ENCODE results near the gene MAP7.

Gene MAP7

DNA sequence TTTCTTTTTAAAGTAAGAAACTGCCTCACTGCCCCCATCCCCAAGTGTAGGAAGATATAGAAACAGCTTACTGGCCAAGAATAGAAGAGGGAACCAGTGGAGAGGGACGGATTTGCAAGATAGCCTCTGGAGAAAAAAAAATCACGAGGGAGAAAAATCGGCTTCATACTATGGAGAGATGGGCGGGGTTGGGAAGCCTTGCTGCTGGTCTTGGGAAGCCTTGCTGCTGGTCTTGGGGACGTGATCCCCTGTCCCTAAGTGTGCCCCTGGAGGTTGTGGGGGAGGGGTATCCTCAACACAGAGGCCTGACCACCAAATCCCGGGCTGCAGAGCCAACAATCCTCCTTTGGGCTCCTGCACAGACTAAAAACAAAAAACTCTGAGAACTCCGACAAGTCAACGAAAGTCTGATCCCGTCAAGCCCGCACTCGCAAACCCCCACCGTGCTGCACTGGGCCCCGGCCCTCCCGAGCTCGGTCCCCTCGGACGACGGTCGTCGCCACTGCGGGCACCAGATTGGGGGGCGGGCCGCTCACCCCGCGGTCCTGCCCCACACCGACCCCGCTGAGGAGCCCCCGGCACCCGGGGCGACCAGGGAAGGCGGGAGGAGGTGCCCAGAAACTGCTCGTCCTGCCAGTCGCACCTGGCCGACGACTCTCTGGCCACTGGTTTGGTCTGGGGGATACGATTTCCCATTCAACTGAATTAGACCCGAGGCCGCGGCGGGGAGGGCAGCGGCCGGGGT is 750 bp downstream of the MAP7 start:
- in situ Hi-C loops (cut with HindIII; ENCODE audit: low pct_ligation_motif_present, low sequenced_read_pairs): no loop called here
- peaks cover 4% of the 10 kb centered on the region for H3K27me3 ChIP-seq (replicated peaks)
- DNase-seq: no peak

DNA sequence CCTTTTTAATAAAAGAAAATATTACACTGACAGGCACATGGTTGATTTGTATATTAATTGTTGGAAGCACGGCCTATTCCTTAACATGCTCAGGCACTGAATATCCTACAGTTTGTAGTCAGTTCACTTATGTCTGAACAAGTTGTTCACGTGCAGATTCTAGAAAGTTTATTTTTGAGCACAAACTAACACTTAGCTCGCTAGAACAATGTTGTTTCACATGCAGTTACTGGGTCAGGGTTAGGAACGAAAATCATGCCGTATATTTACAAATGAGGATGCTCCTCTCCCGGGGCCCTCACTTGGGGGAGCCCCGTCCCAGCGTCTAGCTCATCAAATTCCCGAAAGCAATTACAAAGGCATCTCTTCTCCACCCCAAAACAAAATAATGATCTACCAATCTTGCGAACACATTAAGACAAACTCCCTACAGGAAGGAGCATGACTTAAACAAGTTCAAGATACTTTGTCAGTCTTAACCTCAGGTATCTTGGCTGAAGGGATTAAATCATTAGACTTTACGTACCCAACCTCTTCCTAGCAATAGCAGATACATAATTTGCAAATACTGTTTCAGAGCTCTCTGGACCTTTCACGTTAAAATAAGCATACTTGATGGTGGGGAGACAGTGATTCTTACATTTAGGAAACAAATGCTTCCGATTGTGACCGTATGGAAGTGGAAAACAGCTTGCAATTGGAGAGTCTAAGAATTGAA is 1.5 kb downstream of the MAP7 start:
- in situ Hi-C loops (cut with HindIII; ENCODE audit: low pct_ligation_motif_present, low sequenced_read_pairs): no loop called here
- TF ChIP-seq, protein P1, sequence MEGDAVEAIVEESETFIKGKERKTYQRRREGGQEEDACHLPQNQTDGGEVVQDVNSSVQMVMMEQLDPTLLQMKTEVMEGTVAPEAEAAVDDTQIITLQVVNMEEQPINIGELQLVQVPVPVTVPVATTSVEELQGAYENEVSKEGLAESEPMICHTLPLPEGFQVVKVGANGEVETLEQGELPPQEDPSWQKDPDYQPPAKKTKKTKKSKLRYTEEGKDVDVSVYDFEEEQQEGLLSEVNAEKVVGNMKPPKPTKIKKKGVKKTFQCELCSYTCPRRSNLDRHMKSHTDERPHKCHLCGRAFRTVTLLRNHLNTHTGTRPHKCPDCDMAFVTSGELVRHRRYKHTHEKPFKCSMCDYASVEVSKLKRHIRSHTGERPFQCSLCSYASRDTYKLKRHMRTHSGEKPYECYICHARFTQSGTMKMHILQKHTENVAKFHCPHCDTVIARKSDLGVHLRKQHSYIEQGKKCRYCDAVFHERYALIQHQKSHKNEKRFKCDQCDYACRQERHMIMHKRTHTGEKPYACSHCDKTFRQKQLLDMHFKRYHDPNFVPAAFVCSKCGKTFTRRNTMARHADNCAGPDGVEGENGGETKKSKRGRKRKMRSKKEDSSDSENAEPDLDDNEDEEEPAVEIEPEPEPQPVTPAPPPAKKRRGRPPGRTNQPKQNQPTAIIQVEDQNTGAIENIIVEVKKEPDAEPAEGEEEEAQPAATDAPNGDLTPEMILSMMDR (IDR thresholded peaks at IDR 0.05; ENCODE audit: low read depth, low read length, missing control alignments): no peak
- H3K27me3 ChIP-seq (replicated peaks): peaks cover 4% of the 10 kb centered on the region
- H3K27ac ChIP-seq: no peak overlapping the region
- H3K36me3 ChIP-seq (replicated peaks): no peaks in the 10 kb centered on the region
- H3K4me3 ChIP-seq (ENCODE audit: low read depth, low read length): peak overlapping the region; percentile 49
- no peak for DNase-seq

More for the DNA sequence above, 750 bp downstream of the MAP7 start:
- TF ChIP-seq, protein P1 (IDR thresholded peaks at IDR 0.05; ENCODE audit: low read depth, low read length, missing control alignments): no peak
- H3K36me3 ChIP-seq (replicated peaks): no peaks in the 10 kb centered on the region
- H3K27ac ChIP-seq: no peak overlapping the region
- peak overlapping the region; percentile 49 for H3K4me3 ChIP-seq (ENCODE audit: low read depth, low read length)

DNA sequence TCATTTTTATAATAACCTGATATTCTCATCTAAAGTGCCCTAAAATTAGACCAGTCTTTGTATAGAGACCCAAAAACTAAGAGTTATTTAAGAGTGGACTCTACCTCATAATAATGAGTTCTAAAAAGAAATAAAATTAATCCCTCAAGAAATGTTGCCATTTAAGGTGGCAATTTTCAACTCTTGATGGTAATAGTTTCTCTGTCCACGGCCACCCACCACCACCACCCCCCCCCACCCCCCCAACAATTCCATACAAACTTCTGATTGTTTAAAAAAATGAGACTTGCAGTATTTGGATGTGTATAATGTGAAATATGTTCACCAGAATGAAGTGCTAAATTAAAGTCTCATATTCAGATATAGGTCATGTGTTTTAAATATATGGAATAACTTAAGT is 2.4 kb downstream of the MAP7 start:
- DNase-seq: no peak
- in situ Hi-C loops (cut with HindIII; ENCODE audit: low pct_ligation_motif_present, low sequenced_read_pairs): no loop called here
- Histone ChIP-seq H3K27me3 (replicated peaks) (peaks cover 4% of the 10 kb centered on the region), H3K27ac (no peak overlapping the region), H3K4me3 (ENCODE audit: low read depth, low read length) (no peak overlapping the region), H3K36me3 (replicated peaks) (no peaks in the 10 kb centered on the region)
- TF ChIP-seq, protein P1 (IDR thresholded peaks at IDR 0.05; ENCODE audit: low read depth, low read length, missing control alignments): no peak

DNA sequence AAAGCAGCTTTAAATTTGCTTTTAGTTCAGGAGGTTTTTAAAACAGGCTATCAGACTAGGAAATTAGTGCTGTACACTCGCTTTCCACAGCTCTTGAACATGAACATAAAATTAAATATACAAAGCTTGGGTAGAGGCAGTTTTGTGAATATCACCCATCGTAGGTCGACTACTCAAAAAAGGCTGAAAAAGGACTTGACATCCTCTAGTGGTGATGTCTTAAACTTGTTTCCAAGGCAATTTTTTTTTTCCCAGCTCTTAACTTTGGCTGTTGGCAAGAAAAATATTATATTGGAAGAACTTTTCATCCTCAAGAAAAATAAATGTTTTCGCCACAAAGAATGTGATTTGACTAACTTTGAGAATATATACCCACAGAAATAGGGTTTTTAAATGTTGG is 2.9 kb downstream of the MAP7 start:
- no peak overlapping the region for H3K27ac ChIP-seq
- no peak for DNase-seq
- H3K27me3 ChIP-seq (replicated peaks): peaks cover 4% of the 10 kb centered on the region
- H3K36me3 ChIP-seq (replicated peaks): no peaks in the 10 kb centered on the region
- in situ Hi-C loops (cut with HindIII; ENCODE audit: low pct_ligation_motif_present, low sequenced_read_pairs): no loop called here
- no peak overlapping the region for H3K4me3 ChIP-seq (ENCODE audit: low read depth, low read length)
- TF ChIP-seq, protein P1 (IDR thresholded peaks at IDR 0.05; ENCODE audit: low read depth, low read length, missing control alignments): peak; percentile 63

DNA sequence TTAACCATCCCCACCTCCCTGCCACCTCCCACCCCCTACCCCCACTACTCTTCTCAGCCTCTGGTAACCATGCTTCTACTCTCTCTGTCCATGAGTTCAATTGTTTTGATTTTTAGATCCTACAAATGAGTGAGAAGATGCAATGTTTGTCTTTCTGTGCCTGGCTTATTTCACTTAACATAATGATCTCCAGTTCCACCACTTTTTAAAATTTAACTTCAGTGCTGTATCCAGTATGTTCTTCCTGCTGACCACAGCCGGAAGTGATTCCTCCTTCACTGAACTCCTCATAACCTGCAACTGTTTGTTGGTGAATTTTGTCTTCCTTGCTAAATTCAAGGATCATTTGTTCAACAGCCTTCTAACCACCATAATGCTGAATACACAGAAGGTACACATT is 3.9 kb downstream of the MAP7 start:
- DNase-seq: no peak
- Histone ChIP-seq H3K36me3 (replicated peaks) (no peaks in the 10 kb centered on the region), H3K4me3 (ENCODE audit: low read depth, low read length) (no peak overlapping the region), H3K27ac (no peak overlapping the region), H3K27me3 (replicated peaks) (peaks cover 4% of the 10 kb centered on the region)
- TF ChIP-seq, protein P1 (IDR thresholded peaks at IDR 0.05; ENCODE audit: low read depth, low read length, missing control alignments): no peak
- in situ Hi-C loops (cut with HindIII; ENCODE audit: low pct_ligation_motif_present, low sequenced_read_pairs): no loop called here

Measured in brain microvascular endothelial cell (primary cell).